ENCODE results near the gene PLPP4. TPM values are rescaled to one million over a fixed set of nuclear protein-coding genes. Genes with fewer than 3 reads are reported as not detected.

PLPP4 gene
- polyA plus RNA-seq, 1 donor from 2014 or later: 4.4 TPM

GRCh38 chr10:120466006-120466405 lies 9.0 kb downstream of the PLPP4 start:
- H3K4me3 ChIP-seq (ENCODE audit: low read length): no peak overlapping the region
- no peak overlapping the region for H2AFZ ChIP-seq (ENCODE audit: low read depth, low read length)
- no peak overlapping the region for H3K4me2 ChIP-seq (ENCODE audit: low read length)
- H3K79me2 ChIP-seq (replicated peaks; ENCODE audit: insufficient read depth, low read length): no peaks in the 10 kb centered on the region
- H3K9me2 ChIP-seq (ENCODE audit: insufficient read depth, low read length): no peaks in the 10 kb centered on the region
- no peaks in the 10 kb centered on the region for H3K27me3 ChIP-seq (ENCODE audit: insufficient read depth, low read depth, low read length)
- TF ChIP-seq TAF1 (IDR thresholded peaks at IDR 0.05; ENCODE audit: low read depth) (no peak), CTCF (IDR thresholded peaks at IDR 0.05; ENCODE audit: poor library complexity, severe bottlenecking) (no peak), SMC3 (conservative IDR thresholded peaks at IDR 0.05; ENCODE audit: poor library complexity) (no peak), REST (IDR thresholded peaks at IDR 0.05; ENCODE audit: borderline replicate concordance) (no peak), RAD21 (conservative IDR thresholded peaks at IDR 0.05) (no peak), EP300 (conservative IDR thresholded peaks at IDR 0.05; ENCODE audit: poor library complexity, severe bottlenecking) (no peak), MXI1 (conservative IDR thresholded peaks at IDR 0.05; ENCODE audit: poor library complexity, severe bottlenecking) (no peak), POLR2AphosphoS5 (IDR thresholded peaks at IDR 0.05) (no peak), EZH2 (IDR thresholded peaks at IDR 0.05; ENCODE audit: borderline replicate concordance, insufficient read depth, low read length, poor library complexity, severe bottlenecking) (no peak)
- H3F3A ChIP-seq (ENCODE audit: insufficient read depth, low read length, poor library complexity, severe bottlenecking): no peaks in the 10 kb centered on the region
- no peak overlapping the region for H3K27ac ChIP-seq (ENCODE audit: low read length)
- no peak overlapping the region for H3K9ac ChIP-seq (ENCODE audit: low read length)
- no peaks in the 10 kb centered on the region for H3K9me3 ChIP-seq (ENCODE audit: low read length)
- H3K36me3 ChIP-seq (ENCODE audit: insufficient read depth, low read length): no peaks in the 10 kb centered on the region
- no peaks in the 10 kb centered on the region for H4K20me1 ChIP-seq (ENCODE audit: insufficient read depth)

GRCh38 chr10:120473593-120473992 lies 16.6 kb downstream of the PLPP4 start:
- TF ChIP-seq RAD21 (conservative IDR thresholded peaks at IDR 0.05) (no peak), REST (IDR thresholded peaks at IDR 0.05; ENCODE audit: borderline replicate concordance) (no peak), CTCF (IDR thresholded peaks at IDR 0.05; ENCODE audit: poor library complexity, severe bottlenecking) (no peak), EP300 (conservative IDR thresholded peaks at IDR 0.05; ENCODE audit: poor library complexity, severe bottlenecking) (no peak), POLR2AphosphoS5 (IDR thresholded peaks at IDR 0.05) (no peak), EZH2 (IDR thresholded peaks at IDR 0.05; ENCODE audit: borderline replicate concordance, insufficient read depth, low read length, poor library complexity, severe bottlenecking) (no peak), TAF1 (IDR thresholded peaks at IDR 0.05; ENCODE audit: low read depth) (no peak), SMC3 (conservative IDR thresholded peaks at IDR 0.05; ENCODE audit: poor library complexity) (no peak), MXI1 (conservative IDR thresholded peaks at IDR 0.05; ENCODE audit: poor library complexity, severe bottlenecking) (no peak)
- H3K27me3 ChIP-seq (ENCODE audit: insufficient read depth, low read depth, low read length): no peaks in the 10 kb centered on the region

More at GRCh38 chr10:120473593-120473992, 16.6 kb downstream of the PLPP4 start:
- H3K9ac ChIP-seq (ENCODE audit: low read length): no peak overlapping the region
- H3K36me3 ChIP-seq (ENCODE audit: insufficient read depth, low read length): no peaks in the 10 kb centered on the region
- no peaks in the 10 kb centered on the region for H3K9me2 ChIP-seq (ENCODE audit: insufficient read depth, low read length)
- no peak overlapping the region for H2AFZ ChIP-seq (ENCODE audit: low read depth, low read length)
- H3K9me3 ChIP-seq (ENCODE audit: low read length): no peaks in the 10 kb centered on the region
- no peak overlapping the region for H3K4me3 ChIP-seq (ENCODE audit: low read length)
- no peaks in the 10 kb centered on the region for H3F3A ChIP-seq (ENCODE audit: insufficient read depth, low read length, poor library complexity, severe bottlenecking)
- H4K20me1 ChIP-seq (ENCODE audit: insufficient read depth): no peaks in the 10 kb centered on the region
- H3K4me2 ChIP-seq (ENCODE audit: low read length): no peak overlapping the region
- no peaks in the 10 kb centered on the region for H3K79me2 ChIP-seq (replicated peaks; ENCODE audit: insufficient read depth, low read length)
- H3K27ac ChIP-seq (ENCODE audit: low read length): no peak overlapping the region

All from neural cell (in vitro differentiated cells).